Small intestine (tissue), 7 donors: ENCODE data around the gene MIPEP. TPM values are rescaled to one million over a fixed set of nuclear protein-coding genes. Genes with fewer than 3 reads are reported as not detected.

Experiments
- DNase-seq, 2 donors: peaks; one replicate each; pipeline versions ENCODE4 v3.0.0 to v3.0.0-alpha.2; 2013
- FAIRE-seq: peaks from 2 replicates; lab custom pipeline; 2012; peaks lifted over from hg19 to GRCh38; lab: Jason Lieb, UNC
- H3K27ac ChIP-seq, 3 donors: one replicate each; pipeline ENCODE4 v1.5.1; 2013; ENCODE audit warnings: low read length in 2 of 3, mild to moderate bottlenecking in 2 of 3, control low read depth in 1 of 3, inconsistent platforms in 1 of 3, low read depth in 1 of 3, moderate library complexity in 1 of 3
- H3K27me3 ChIP-seq, 3 donors: one replicate each; pipeline ENCODE4 v1.6.1; 2013; ENCODE audit warnings: low read length in 3 of 3, inconsistent platforms in 1 of 3; ENCODE audit not compliant: control insufficient read depth in 3 of 3, insufficient read depth in 3 of 3
- H3K36me3 ChIP-seq, 3 donors: one replicate each; pipeline ENCODE4 v1.6.1; 2013; ENCODE audit warnings: low read length in 3 of 3, inconsistent platforms in 1 of 3, low read depth in 1 of 3, mild to moderate bottlenecking in 1 of 3, moderate library complexity in 1 of 3; ENCODE audit not compliant: control insufficient read depth in 3 of 3, insufficient read depth in 2 of 3
- H3K4me1 ChIP-seq, 3 donors: one replicate each; pipeline ENCODE4 v1.6.1; 2013; ENCODE audit warnings: low read length in 2 of 3, inconsistent platforms in 1 of 3, low read depth in 1 of 3, mild to moderate bottlenecking in 1 of 3, moderate library complexity in 1 of 3; ENCODE audit not compliant: control insufficient read depth in 3 of 3, insufficient read depth in 2 of 3
- H3K4me3 ChIP-seq, 3 donors: one replicate each; pipeline ENCODE4 v1.5.1; 2013; ENCODE audit warnings: low read length in 3 of 3, control low read depth in 1 of 3, inconsistent platforms in 1 of 3, low read depth in 1 of 3, mild to moderate bottlenecking in 1 of 3, moderate library complexity in 1 of 3
- H3K9me3 ChIP-seq, 2 donors: one replicate each; pipeline ENCODE4 v1.6.1; 2013; ENCODE audit warnings: low read depth in 1 of 2, low read length in 1 of 2; ENCODE audit not compliant: control insufficient read depth in 2 of 2, insufficient read depth in 1 of 2
- WGBS, 3 donors: extraction: QIAGEN DNeasy Blood & Tissue Kit; methylation state at CpG; one replicate each; pipeline ENCODE4 v1.1.7; 2013; 5-methylcytosine and 5-hydroxymethylcytosine counted together
- polyA plus RNA-seq, 4 donors: library from polyadenylated mRNA; stranded (reverse) in 3 of 4; unstranded in 1 of 4; fragments of 200-250 nt in 3 of 4; fragments of 120-200 nt in 1 of 4; gene quantifications; one replicate each; pipeline versions ENCODE4 v1.2.1 to v1.2.3, GENCODE V29; 2013
- donor health status: healthy with polysubstance abuse.
- donor health status: control.
- donor health status: control.
- donor health status: Bipolar disorder and iron deficiency.
- donor health status: healthy.

Gene MIPEP
- polyA plus RNA-seq, 4 donors, result 10.3 to 19.8 (median 18.8) TPM

GRCh38 chr13:23709536-23709935 is 179.7 kb downstream of the MIPEP start:
- H3K27me3 ChIP-seq, result no peaks in the 10 kb centered on the region
- no peak overlapping the region for H3K27ac ChIP-seq
- H3K36me3 ChIP-seq, result no peaks in the 10 kb centered on the region
- DNase-seq, result no peak
- WGBS, 3 donors, result 70 to 86% (median 85%) methylated on average over 1 of the region's 1 CpG
- H3K4me3 ChIP-seq, result no peak overlapping the region
- FAIRE-seq, result no peak
- H3K9me3 ChIP-seq, result no peaks in the 10 kb centered on the region
- H3K4me1 ChIP-seq, result no peaks in the 10 kb centered on the region

- FAIRE-seq (no peak), DNase-seq (no peak)
- 88 to 93% (median 90%) methylated on average over 3 of the region's 3 CpGs for WGBS, 3 donors
Measured at GRCh38 chr13:23707674-23708073, 181.5 kb downstream of the MIPEP start.

GRCh38 chr13:23705583-23705982 is 183.6 kb downstream of the MIPEP start:
- H3K4me1 ChIP-seq, result no peaks in the 10 kb centered on the region
- H3K27me3 ChIP-seq, result no peaks in the 10 kb centered on the region
- no peak for DNase-seq
- 71 to 78% (median 76%) methylated on average over 2 of the region's 2 CpGs for WGBS, 3 donors
- H3K27ac ChIP-seq, result no peak overlapping the region
- no peak for FAIRE-seq
- H3K4me3 ChIP-seq, result no peak overlapping the region
- no peaks in the 10 kb centered on the region for H3K9me3 ChIP-seq
- H3K36me3 ChIP-seq, result no peaks in the 10 kb centered on the region

More at GRCh38 chr13:23707674-23708073, 181.5 kb downstream of the MIPEP start:
- Histone ChIP-seq H3K4me3 (no peak overlapping the region), H3K36me3 (no peaks in the 10 kb centered on the region), H3K9me3 (no peaks in the 10 kb centered on the region), H3K27me3 (no peaks in the 10 kb centered on the region), H3K27ac (no peak overlapping the region), H3K4me1 (no peaks in the 10 kb centered on the region)

- DNase-seq (no peak), FAIRE-seq (no peak)
- no peaks in the 10 kb centered on the region for H3K36me3 ChIP-seq
Measured at GRCh38 chr13:23703246-23703860, 185.8 kb downstream of the MIPEP start.

GRCh38 chr13:23701636-23702035 is 187.6 kb downstream of the MIPEP start:
- no peaks in the 10 kb centered on the region for H3K36me3 ChIP-seq
- peaks cover 0 to 3% (median 0%) of the 10 kb centered on the region in 3 donors for H3K4me1 ChIP-seq
- FAIRE-seq (no peak), DNase-seq (no peak)
- no peaks in the 10 kb centered on the region for H3K9me3 ChIP-seq
- 81 to 94% (median 94%) methylated on average over 12 of the region's 12 CpGs for WGBS, 3 donors
- H3K27me3 ChIP-seq, result no peaks in the 10 kb centered on the region
- no peak overlapping the region for H3K4me3 ChIP-seq
- H3K27ac ChIP-seq, result no peak overlapping the region

More at GRCh38 chr13:23703246-23703860, 185.8 kb downstream of the MIPEP start:
- 81 to 85% (median 82%) methylated on average over 11 of the region's 11 CpGs for WGBS, 3 donors
- Histone ChIP-seq H3K4me3 (no peak overlapping the region), H3K27ac (no peak overlapping the region), H3K27me3 (no peaks in the 10 kb centered on the region), H3K4me1 (no peaks in the 10 kb centered on the region), H3K9me3 (no peaks in the 10 kb centered on the region)

- Histone ChIP-seq H3K36me3 (no peaks in the 10 kb centered on the region), H3K4me1 (peaks cover 0 to 5% (median 2%) of the 10 kb centered on the region in 3 donors), H3K9me3 (no peaks in the 10 kb centered on the region), H3K27me3 (no peaks in the 10 kb centered on the region), H3K27ac (peak overlapping the region in 1 of 3 donors; percentile 36), H3K4me3 (no peak overlapping the region)
- no peak for DNase-seq
- 87 to 92% (median 91%) methylated on average over 5 of the region's 5 CpGs for WGBS, 3 donors
- FAIRE-seq, result no peak
Measured at GRCh38 chr13:23701186-23701585, 188.0 kb downstream of the MIPEP start.

GRCh38 chr13:23699271-23699670 is 189.9 kb downstream of the MIPEP start:
- Histone ChIP-seq H3K9me3 (no peaks in the 10 kb centered on the region), H3K36me3 (no peaks in the 10 kb centered on the region), H3K4me3 (no peak overlapping the region), H3K27ac (no peak overlapping the region), H3K4me1 (peaks cover 2 to 11% (median 3%) of the 10 kb centered on the region in 3 donors), H3K27me3 (no peaks in the 10 kb centered on the region)
- FAIRE-seq (no peak), DNase-seq (no peak)
- WGBS, 3 donors, result 91 to 95% (median 92%) methylated on average over 2 of the region's 2 CpGs

- 14 to 41% (median 19%) methylated on average over 1 of the region's 1 CpG for WGBS, 3 donors
- Histone ChIP-seq H3K27me3 (no peaks in the 10 kb centered on the region), H3K4me1 (peaks cover 2 to 11% (median 3%) of the 10 kb centered on the region in 3 donors), H3K27ac (no peak overlapping the region), H3K9me3 (no peaks in the 10 kb centered on the region), H3K36me3 (no peaks in the 10 kb centered on the region), H3K4me3 (no peak overlapping the region)
- FAIRE-seq (no peak), DNase-seq (peak in 1 of 2 donors; percentile 30)
Measured at GRCh38 chr13:23697772-23698313, 191.4 kb downstream of the MIPEP start.
